Esophagus squamous epithelium (tissue), 5 donors: ENCODE data around the gene COL23A1. TPM values are rescaled to one million over a fixed set of nuclear protein-coding genes. Genes with fewer than 3 reads are reported as not detected.

Source experiments
- DNase-seq: peaks from one replicate; lab custom pipeline; 2025; lab: John Stamatoyannopoulos, UW
- H3K27ac ChIP-seq, 4 donors: fragments of 200-600 bp; sonication (generic); one replicate each; pipeline ENCODE4 v1.5.1; 2016 to 2019; ENCODE audit warnings: mild to moderate bottlenecking in 1 of 4
- H3K27me3 ChIP-seq, 4 donors: fragments of 200-600 bp; sonication (generic); 1 replicate in 3 of 4; 2 replicates in 1 of 4; pipeline versions ENCODE4 v1.5.1 to v1.6.0; 2017 to 2021; ENCODE audit warnings: antibody characterized with exemption in 1 of 4
- H3K36me3 ChIP-seq, 3 donors: fragments of 200-600 bp; sonication (generic); one replicate each; pipeline ENCODE4 v1.5.1; 2016 to 2019
- H3K4me1 ChIP-seq, 3 donors: fragments of 200-600 bp; sonication (generic); one replicate each; pipeline ENCODE4 v1.5.1; 2017 to 2019
- H3K4me3 ChIP-seq, 4 donors: fragments of 200-600 bp; sonication (generic); 1 replicate in 3 of 4; 2 replicates in 1 of 4; pipeline ENCODE4 v1.5.1; 2016 to 2019; ENCODE audit warnings: mild to moderate bottlenecking in 2 of 4, moderate library complexity in 1 of 4
- H3K9me3 ChIP-seq, 3 donors: fragments of 200-600 bp; sonication (generic); one replicate each; pipeline ENCODE4 v1.5.1; 2016 to 2019
- CTCF ChIP-seq, 6 experiments: fragments of 450-650 bp in 4 of 6; fragments of 200-600 bp in 2 of 6; sonication (generic) in 2 of 6; IDR thresholded peaks; one replicate each; pipeline ENCODE4 v1.5.1; 2016 to 2019; ENCODE audit warnings: antibody characterized with exemption in 6 of 6, mild to moderate bottlenecking in 4 of 6, moderate library complexity in 4 of 6
- POLR2A ChIP-seq, 4 donors: fragments of 450-650 bp; IDR thresholded peaks; one replicate each; pipeline ENCODE4 v1.6.1; 2017; ENCODE audit warnings: antibody characterized with exemption in 4 of 4, mild to moderate bottlenecking in 4 of 4, moderate library complexity in 3 of 4
- WGBS, 2 donors: methylation state at CpG; one replicate each; pipeline ENCODE4 v1.1.5; 2018; 5-methylcytosine and 5-hydroxymethylcytosine counted together
- intact Hi-C: fragments of 100-400 bp; cut with DNase I; formaldehyde crosslinking; loops from one replicate; pipeline ENCODE4 v1.15.0; 2022
- total RNA-seq, 4 donors: library from RNA; depleted of rRNA; stranded (reverse); fragments of >200 nt; gene quantifications; one replicate each; pipeline ENCODE4 v1.1.0, GENCODE V29; 2016
- donor health status: DM: yes; HTN: yes; CAD: no.

Gene COL23A1
- total RNA-seq, 4 donors from 2014 or later: 0.41 to 1.5 (median 0.44) TPM; not detected in 1

GRCh38 chr5:178247481-178248456 is 342.4 kb downstream of the COL23A1 start:
- no peak for DNase-seq
- Histone ChIP-seq H3K9me3 (no peaks in the 10 kb centered on the region), H3K4me3 (no peak overlapping the region), H3K27ac (no peak overlapping the region), H3K4me1 (peaks cover 0 to 18% (median 0%) of the 10 kb centered on the region in 3 donors), H3K27me3 (peaks cover 0 to 19% (median 0%) of the 10 kb centered on the region in 4 donors), H3K36me3 (no peaks in the 10 kb centered on the region)
- no peak for TF ChIP-seq POLR2A (IDR thresholded peaks at IDR 0.05)
- TF ChIP-seq CTCF (IDR thresholded peaks at IDR 0.05): no peak
- WGBS, 2 donors: 76 to 81% methylated on average over 8 to 13 of the region's 24 CpGs
- intact Hi-C loops: no loop called here

DNA sequence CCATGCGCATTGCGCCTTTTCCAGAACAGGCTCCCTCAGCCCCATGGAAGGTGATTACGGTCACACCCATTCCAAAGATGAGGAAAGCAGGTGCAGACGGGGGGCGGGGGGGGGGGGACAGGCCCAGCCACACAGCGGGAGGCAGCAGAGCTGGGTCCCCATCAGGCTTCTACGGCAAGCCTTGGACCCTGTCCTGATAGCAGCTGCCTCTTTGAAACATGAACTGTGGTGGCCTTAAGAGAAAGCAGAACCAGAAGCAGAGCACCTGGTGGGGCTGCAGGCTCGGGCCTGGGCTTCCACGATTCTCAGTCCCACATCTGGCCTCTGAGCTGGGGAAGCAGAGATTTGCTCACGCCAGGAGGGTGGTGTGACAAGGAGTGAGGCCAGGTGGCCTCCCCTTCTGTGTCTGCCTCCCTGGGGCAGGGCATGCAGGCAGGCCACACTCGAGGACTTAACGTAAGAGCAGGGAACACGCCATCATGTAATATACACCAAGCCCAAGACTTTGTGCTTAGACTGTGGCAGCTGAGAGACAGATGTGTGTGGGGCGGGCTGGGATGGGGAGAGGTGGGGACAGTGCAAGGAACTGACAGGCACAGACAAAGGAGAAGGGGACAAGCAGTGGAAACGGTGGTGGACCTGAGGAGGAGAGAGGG is 343.4 kb downstream of the COL23A1 start:
- Histone ChIP-seq H3K9me3 (no peaks in the 10 kb centered on the region), H3K36me3 (no peaks in the 10 kb centered on the region), H3K27ac (no peak overlapping the region), H3K27me3 (peaks cover 0 to 19% (median 0%) of the 10 kb centered on the region in 4 donors), H3K4me3 (no peak overlapping the region), H3K4me1 (peaks cover 0 to 20% (median 0%) of the 10 kb centered on the region in 3 donors)
- DNase-seq: no peak
- intact Hi-C loops: no loop called here
- 76 to 90% methylated on average over 8 to 9 of the region's 15 CpGs for whole genome bisulfite sequencing, 2 donors
- TF ChIP-seq POLR2A (IDR thresholded peaks at IDR 0.05): no peak
- no peak for TF ChIP-seq CTCF (IDR thresholded peaks at IDR 0.05)

DNA sequence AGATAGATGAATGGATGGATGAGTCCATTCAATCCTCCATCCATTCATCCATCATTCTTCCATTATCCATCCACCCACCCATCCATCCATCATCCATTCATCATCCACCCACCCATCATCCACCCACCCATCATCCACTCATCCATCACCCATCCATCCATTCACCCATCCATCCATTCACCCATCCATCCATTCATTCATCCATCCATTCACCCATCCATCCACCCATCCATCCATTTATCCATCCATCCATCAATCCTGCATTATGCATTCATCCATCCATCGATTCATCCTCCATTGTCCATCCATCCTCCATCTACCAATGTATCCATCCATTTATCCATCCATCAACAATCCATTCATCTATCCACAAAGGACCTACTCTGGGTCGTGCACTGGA is 344.8 kb downstream of the COL23A1 start:
- no peak for DNase-seq
- intact Hi-C loops: no loop called here
- Histone ChIP-seq H3K9me3 (no peaks in the 10 kb centered on the region), H3K4me3 (no peak overlapping the region), H3K27ac (no peak overlapping the region), H3K27me3 (peaks cover 0 to 19% (median 0%) of the 10 kb centered on the region in 4 donors), H3K4me1 (peaks cover 3 to 32% (median 3%) of the 10 kb centered on the region in 3 donors), H3K36me3 (no peaks in the 10 kb centered on the region)
- TF ChIP-seq CTCF (IDR thresholded peaks at IDR 0.05): no peak
- no peak for TF ChIP-seq POLR2A (IDR thresholded peaks at IDR 0.05)
- WGBS, 2 donors: 93 to 94% methylated on average over 1 to 2 of the region's 2 CpGs

- intact Hi-C loops: no loop called here
- peaks cover 5 to 33% (median 6%) of the 10 kb centered on the region in 3 donors for H3K4me1 ChIP-seq
- H3K9me3 ChIP-seq: no peaks in the 10 kb centered on the region
- 45 to 66% methylated on average over 2 of the region's 2 CpGs for WGBS, 2 donors
- peaks cover 0 to 19% (median 0%) of the 10 kb centered on the region in 4 donors for H3K27me3 ChIP-seq
- no peaks in the 10 kb centered on the region for H3K36me3 ChIP-seq
- H3K27ac ChIP-seq: no peak overlapping the region
- DNase-seq: no peak
- no peak overlapping the region for H3K4me3 ChIP-seq
- no peak for TF ChIP-seq CTCF (IDR thresholded peaks at IDR 0.05)
Measured at GRCh38 chr5:178244576-178244975, 345.6 kb downstream of the COL23A1 start.

GRCh38 chr5:178242416-178242815 is 347.8 kb downstream of the COL23A1 start:
- peaks cover 16 to 44% (median 16%) of the 10 kb centered on the region in 3 donors for H3K4me1 ChIP-seq
- no peak for DNase-seq
- intact Hi-C loops: no loop called here
- WGBS, 2 donors: 20 to 76% methylated on average over 1 to 10 of the region's 10 CpGs
- H3K36me3 ChIP-seq: no peaks in the 10 kb centered on the region
- TF ChIP-seq CTCF (IDR thresholded peaks at IDR 0.05): no peak
- TF ChIP-seq POLR2A (IDR thresholded peaks at IDR 0.05): no peak
- no peak overlapping the region for H3K4me3 ChIP-seq
- peak overlapping the region in 1 of 4 donors; percentile 77 for H3K27ac ChIP-seq
- no peaks in the 10 kb centered on the region for H3K9me3 ChIP-seq
- H3K27me3 ChIP-seq: peaks cover 0 to 19% (median 0%) of the 10 kb centered on the region in 4 donors
